HG02798 (cell line): ENCODE data around the gene RPA1.
"Not testable (repeated sequence)": the region's sequence is repeated elsewhere in the genome, so short reads cannot be mapped to it uniquely, and the experiment has no call there.

Experiments
- ATAC-seq: cut with Tn5 transposase; IDR thresholded peaks from one replicate; pipeline ENCODE4 v1.9.1; 2021; ENCODE audit warnings: mild to moderate bottlenecking; ENCODE audit not compliant: unreplicated experiment, poor library complexity

Gene RPA1

DNA sequence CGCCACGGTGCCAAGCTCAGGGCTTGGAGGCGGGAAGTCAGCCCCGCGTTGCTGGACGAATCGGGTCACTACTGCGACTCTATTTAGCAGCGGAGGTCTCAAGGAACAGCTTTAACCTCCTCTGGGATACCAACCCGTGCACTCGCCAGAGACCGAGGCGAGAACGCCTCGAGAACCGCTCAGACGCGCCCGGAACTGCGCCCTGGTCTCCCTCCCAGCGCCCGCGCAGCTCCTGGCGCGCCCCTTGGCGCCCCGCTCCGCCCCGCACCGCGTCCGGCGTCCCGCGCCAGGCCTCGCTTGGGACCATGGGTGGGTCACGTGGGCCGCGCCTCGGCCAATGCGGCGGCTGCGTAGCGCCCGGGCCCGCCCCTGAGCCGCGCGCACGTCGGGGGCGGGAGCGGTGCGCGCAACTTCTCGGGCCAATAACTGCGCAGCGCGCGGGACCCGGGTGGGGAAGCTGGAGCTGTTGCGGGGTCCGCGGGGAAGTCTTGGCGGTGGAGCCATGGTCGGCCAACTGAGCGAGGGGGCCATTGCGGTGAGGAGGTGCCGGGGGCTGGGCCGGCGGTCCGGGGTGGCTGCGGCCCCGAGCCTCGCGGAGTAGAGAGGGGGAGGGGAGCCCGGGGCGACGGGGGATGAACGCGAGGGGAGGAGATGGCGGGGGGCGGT lies at the start of gene RPA1, which contains the start of gene SMYD4:
RPA1 (plus strand) TSS at position 414 of the 666 bp plus-strand sequence; CDS start at position 503, 89 bp downstream.
SMYD4 (minus strand) TSS at position 311 of the 666 bp plus-strand sequence. CDS start 1,908 bp downstream, outside the sequence.
- peak; percentile 90 for ATAC-seq

DNA sequence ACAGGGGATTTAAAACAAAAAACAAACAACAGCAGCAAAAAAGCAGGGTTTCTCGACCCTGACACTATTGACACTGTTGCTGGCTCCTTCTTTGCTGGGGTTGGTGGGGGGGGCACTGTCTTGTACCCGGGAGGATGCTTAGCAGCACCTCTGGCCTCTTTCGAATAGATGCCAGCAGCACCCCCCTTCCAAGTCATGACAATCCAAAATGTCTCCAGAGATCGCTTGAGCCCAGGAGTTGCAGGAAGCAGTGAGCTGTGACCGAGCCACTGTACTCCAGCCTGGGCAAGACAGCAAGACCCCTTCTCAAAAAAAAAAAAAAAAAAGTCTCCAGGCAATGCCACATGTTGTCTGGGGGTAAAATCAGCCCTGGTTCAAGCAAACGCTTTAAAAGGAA lies 47.6 kb upstream of the RPA1 start:
- ATAC-seq: no peak

DNA sequence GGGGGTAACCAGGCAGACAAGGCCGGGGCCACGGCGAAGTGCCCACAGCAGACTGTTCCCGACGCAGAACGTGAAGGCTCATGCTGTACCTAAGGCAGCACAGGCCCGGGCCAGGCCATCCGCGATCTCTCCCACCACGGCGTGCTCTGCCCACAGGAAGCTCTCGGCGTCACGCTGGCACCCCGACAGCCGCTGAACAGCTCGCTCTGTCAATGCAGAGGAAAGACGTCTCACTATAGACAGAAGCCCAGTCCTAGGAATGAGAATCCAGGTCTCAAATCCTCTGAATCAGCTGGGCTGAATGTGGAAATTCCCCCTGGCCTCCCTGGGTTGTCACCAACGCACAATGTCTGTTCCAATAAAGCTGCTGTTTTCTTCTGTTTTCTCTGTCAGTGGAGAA lies 46.5 kb upstream of the RPA1 start:
- ATAC-seq: no peak

DNA sequence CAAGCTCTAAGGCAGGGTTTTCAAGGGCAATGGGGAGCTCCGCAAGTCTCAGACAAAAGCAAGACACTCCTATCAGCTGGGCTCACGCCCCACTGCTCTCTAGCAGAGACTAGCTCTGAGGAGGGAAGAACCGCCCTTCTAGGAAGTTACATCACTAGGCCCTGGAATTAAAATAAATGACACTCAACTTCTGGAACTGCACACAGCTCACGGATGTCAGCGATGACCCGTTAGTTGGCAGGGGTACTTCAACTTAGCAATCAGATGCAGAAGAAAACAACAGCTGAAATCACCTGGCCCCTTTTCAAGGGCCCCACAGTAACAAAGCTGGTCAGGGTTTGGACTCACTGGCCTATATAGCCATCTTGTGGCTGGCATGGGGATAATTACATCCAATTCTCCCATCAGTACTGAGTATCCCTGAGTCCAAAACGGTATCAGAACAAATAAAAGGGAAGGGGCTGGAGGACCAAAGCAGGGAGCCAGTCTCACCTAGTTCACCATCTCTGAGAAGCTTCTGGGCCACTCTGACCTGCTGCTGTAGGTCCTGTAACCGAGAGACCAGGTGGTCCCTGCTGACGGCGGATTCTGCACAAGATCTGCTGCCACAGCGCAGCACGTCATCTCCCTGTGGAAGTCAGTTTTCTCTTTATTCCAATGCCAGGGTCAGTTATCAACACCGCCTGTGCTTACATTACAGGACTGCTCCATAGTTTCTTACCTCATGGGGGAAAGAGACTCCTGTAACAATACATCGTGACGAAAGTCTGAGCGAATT lies 45.8 kb upstream of the RPA1 start:
- no peak for ATAC-seq

DNA sequence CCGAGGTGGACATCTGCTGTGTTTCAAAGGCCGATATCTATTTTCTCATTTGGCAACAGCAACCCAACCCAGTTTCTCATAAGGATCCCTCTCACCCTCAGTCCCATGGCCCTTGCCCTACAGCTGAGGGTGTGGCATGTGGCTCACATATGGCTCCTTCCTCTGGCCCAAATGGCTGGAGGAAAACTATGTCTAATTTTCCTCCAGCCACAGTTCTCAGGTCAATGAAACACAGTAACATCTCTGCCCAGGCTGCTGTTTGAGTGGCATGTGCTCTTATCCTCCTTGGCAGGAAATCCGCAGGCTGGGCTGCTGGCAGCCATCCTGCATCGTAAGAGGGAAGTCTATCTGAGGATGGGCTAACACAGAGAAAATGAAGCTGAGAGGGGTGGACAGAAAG lies 43.9 kb upstream of the RPA1 start:
- ATAC-seq: no peak

DNA sequence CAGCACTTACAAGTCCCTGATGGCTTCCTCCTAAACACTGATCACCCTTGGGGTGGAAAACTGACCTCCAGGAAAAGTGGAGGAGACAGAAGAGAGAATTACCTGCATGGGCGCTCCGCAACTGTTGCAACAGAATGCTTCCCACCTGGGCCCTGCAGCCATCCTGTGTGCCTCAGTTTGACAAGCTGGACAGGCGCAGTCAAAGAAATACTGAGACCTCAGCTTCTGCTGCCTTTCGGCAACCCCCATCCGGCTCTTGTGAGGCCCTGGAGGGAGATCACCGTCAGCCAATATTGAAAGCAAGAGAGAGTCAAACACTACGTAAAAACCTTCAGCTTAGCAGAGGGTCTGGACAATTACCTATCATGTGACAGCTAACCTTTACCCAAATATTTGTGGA lies 43.1 kb upstream of the RPA1 start:
- no peak for ATAC-seq

DNA sequence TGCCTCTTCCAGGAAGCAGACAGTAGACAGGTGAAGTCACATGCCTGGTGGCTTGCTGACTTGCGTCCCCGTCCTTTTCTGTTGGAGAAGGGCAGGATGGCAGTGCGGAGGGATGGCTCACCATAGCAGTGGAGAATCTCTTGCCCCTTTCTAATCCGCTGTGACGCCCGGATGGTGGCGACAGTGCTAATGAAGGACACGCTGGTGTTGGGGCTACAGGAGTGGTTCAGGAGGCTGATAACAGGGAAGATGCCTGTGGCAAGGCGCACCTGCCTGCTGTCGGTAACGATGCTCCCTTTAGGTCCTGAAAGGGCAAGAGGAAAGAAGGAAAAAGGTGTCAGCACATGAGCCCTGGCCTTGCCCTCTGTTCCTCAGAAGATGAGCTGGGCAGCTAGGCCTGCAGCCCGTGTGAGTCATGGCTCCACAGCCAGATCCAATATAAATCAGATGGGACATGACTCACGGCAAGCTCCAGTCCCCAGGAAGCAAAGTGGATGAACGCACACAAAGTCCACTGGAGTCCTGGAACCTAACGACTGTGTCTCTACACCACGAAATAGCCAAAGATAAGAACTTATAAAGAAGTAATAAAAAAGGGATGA lies 42.4 kb upstream of the RPA1 start:
- no peak for ATAC-seq

DNA sequence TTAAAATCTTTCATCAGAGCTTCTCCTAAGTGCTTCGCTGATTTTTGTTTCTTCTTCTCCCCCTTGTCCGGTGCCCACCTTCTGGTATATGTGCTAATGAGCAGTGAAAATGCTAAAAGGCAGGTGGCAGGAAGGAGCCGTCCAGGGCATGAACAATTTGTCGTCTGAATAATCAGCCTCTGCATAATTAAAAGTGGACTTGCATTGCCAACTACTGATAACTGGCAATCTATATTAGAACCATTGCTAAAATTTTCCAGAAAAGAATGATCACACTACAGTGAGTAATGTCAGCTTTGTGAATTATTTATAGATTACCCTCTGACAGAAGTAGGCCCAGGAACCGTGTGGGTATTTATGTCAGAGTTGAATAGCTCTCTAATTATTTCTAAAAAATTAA lies 39.9 kb upstream of the RPA1 start:
- ATAC-seq: no peak

DNA sequence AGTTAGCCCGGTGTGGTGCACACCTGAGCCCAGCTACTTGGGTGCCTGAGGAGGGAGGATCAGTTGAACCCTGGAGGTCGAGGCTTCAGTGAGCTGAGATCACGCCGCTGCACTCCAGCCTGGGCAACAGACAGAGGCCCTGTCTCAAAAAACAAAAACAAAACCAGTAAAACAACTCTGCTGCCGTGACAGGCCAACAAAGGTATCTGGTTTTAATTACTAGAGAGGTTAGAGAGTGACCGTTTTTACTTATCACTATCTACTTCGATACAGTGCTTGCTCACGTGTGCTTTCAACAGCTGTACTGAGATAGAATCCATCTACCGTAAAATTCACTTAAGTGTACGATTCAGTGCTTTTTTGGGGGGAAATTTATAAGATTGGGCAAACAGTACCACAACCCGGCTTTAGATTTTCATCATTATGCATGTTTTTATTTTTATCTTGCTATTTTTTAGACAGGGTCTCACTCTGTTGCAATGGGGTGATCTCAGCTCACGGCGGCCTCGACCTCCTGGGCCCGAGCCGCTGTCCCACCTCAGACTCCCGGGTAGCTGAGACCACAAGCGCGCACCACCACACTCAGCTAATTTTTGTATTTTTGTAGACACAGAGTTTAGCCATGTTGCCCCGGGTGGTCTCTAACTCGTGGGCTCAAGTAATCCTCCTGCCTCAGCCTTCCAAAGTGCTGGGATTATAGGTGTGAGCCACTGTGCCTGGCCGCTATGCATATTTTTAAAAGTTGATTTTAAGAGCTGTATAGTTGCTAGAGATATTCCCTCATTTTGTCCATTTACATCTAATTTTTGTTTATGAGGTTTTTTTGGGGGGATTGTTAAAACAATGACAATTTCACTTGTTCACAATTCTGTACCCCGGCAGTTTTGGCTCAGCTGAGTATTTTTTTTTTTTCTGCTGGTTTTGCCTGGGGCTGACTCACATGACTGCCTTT lies 37.0 kb upstream of the RPA1 start:
- no peak for ATAC-seq

DNA sequence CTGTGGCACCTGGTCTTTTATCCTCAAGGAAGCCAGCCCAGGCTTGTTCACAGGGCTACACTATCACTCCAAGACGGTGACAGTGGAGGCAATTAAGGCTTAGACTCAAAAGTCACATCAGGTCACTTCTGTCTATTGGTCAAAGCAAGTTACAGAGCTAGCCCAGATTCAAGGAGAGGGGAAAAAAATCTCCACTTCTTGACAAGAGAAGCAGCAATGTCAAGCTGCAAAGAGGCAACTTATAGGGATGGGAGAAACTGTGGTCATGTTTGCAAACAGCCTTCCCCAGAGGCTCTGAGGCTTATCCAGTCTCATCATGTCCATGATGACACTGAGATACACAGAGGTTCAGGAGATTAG lies 36.4 kb upstream of the RPA1 start:
- ATAC-seq: no peak

DNA sequence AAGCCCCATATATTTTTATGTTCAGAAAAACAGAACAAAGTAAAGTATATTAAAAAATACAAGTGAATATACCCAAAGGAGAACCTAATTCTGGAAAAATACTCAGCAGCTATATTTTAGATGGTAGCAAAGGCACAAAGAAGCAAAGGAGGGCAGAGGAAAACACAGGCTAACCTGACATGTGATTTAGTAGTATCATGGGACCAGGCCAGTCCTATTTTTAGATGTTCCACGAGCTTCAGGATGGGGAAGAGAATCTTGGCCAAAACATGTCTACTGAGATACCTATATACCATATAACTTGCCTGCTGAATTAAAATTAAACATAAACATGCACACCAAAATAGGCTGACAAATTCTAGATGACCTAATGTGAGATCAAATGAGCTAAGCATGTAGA lies 33.0 kb upstream of the RPA1 start:
- no peak for ATAC-seq

DNA sequence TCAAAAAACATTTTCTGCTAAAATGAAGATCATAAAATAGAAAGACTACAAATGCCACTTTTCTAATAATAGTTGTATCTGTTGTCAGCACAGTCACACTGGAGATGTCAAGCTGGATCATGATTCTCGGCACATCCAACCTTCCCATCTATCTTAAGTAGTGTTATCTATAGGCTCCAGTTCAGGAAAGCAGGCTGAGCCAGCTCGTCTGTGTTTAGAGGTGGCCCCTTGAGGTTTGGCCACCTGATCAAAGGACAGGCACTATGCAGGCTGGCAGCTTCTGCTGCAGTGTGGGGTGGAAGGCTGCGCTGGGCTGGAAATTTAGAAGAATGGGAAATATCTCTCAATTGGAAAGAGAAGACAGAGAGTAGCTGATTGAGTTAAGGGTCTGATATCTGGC lies 32.5 kb upstream of the RPA1 start:
- ATAC-seq: no peak

DNA sequence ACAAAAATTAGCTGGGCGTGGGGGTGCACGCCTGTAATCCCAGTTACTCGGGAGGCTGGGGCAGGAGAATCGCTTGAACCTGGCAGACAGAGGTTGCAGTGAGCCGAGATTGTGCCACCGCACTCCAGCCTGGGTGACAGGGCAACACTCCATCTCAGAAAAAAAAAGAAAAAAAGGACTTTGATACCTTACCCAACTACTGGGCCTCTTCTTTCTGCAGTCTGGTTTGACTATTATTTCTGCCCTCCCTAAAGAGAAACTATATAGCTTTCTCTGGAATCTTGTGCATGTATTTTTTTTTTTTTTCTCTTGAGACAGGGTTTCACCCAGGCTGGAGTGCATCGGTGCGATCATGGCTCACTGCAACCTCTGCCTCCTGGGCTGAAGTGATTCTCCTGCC lies 32.0 kb upstream of the RPA1 start:
- ATAC-seq: not testable (repeated sequence)

DNA sequence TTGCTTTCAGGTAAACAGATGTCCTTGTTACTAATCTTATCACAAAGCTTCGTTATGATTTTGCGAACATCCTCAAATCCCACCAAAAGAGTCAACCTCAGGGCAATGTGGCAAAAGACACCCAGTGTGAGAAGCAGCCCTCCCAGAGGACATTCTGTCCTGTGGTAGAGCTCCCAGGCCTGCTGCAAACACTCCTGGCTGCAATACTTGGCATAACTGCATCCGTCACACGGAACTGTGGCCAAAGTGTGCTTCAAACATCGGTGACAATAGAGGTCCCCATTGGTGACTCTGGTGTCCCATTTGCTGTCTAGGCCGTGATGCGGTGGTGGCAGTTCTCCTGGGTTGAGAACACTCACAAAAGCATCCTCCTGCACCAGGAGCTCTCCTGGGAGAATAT lies 29.6 kb upstream of the RPA1 start:
- no peak for ATAC-seq

DNA sequence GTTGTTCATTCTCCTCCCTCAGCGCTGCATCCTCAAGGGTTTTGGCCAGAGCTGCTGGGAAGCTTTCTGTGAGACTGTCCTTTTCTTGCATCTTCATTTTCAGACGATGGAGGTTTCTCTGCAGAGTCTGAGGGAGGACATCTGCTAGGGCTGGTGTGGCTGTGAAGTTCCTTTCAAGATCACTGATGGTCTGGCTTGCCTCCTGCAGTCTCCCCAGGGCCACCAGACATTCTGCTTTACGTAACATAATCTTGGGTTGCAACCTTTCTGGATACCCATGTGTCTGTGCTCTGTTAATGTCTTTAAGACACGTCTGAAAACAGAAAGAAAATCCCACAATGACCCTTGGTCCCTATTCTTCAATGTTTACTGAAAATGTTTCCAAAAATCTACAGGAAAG lies 29.1 kb upstream of the RPA1 start:
- ATAC-seq: no peak

DNA sequence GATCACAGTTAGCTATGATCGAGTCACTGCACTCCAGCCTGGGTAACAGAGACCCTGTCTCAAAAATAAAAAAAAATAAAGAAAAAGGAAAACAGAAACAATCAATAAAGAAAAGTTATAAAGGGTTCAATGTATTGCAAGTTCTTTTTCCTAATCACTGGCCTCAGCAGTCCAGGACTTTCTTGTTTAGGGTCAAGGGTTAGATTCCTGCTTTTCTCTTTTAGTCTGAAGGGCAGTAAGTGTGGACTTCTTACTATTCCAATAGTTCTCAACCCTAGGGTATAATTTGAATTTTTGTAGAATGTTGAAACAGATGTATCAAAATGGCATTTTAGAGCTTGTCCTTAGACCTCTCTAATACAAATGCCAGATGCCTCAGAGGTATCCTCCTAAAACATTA lies 27.4 kb upstream of the RPA1 start:
- ATAC-seq: no peak

DNA sequence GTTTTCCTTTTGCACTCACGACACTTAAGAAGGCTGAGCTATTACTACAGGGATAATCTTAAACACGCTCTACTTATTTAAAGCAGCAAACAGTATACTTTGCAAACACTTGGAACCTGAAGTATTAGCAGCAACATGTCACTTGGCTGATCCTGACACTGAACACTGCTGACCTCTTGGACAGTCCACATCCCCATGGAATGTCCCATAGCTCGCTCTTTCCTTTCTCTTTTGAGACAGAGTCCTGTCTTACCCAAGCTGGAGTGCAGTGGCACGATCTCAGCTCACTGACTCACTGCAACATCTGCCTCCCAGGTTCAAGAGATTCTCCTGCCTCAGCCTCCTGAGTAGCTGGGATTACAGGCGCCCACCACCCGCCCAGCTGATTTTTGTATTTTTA lies 26.5 kb upstream of the RPA1 start:
- ATAC-seq: no peak

DNA sequence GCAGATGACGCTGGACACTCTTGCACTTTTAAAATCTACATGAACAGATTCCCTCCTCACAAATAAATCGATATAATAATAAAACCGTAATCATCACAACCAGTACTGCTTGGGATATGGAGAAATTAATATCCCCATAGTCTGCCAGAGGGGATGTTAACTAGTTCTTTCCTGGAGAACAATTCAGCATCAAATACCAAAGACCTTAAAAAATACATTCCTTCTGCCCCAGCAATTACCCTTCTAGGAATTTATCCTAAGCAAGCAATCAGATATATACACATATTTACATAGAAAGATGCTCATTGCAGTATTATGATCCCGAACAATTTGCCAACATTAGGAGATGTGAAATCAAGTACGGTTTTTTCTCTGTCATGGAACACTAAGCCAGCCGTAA lies 21.9 kb upstream of the RPA1 start:
- no peak for ATAC-seq

DNA sequence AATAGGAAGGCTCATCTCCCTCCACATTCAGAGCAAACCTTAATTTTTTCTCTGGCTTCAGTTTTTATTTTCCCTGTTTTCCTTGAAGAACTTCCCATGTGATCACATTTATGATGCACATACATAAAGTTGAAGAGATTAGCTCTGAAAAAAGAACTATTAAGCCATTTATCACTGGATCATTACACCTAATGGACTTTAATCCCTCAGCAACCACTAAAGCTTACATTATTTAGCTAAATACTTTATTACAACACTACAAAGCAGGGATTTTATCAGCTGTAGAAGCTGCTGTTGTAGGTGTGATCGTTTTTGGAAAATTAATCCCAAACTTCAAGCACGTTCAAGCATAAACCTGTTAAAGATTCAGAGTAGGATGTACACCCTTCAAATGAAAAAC lies 21.2 kb upstream of the RPA1 start:
- ATAC-seq: no peak

DNA sequence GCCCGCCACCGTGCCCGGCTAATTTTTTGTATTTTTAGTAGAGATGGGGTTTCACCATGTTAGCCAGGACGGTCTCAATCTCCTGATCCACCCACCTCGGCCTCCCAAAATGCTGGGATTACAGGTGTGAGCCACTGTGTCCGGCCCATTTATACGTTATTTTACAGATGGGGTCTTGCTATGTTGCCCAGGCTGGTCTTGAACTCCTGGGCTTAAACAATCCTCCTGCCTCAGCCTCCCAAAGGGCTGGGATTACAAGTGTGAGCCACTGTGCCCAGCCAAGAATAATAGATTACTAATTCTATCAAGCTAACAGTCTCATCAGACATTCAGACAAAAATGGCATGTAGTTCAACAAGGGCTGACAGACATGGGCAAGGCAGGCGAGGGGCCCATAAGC lies 20.0 kb upstream of the RPA1 start:
- ATAC-seq: not testable (repeated sequence)
